T-helper 1 cell treated with Interleukin-12 subunit alpha and Interleukin-12 subunit beta and Interleukin-4 antibody, amounts not matched to agents 30 μg/mL and 1 μg/mL, for 36 hours (primary cell): Measurements from ENCODE around the gene PRKAG2.

Experiments
- H3K27ac Mint-ChIP-seq: one replicate; pipeline ENCODE4 v1.8.0; 2021; ENCODE audit warnings: mild to moderate bottlenecking, mixed read lengths
- H3K27me3 Mint-ChIP-seq: one replicate; pipeline ENCODE4 v1.8.0; 2021; ENCODE audit warnings: low read depth, mixed read lengths
- H3K36me3 Mint-ChIP-seq: one replicate; pipeline ENCODE4 v1.8.0; 2021; ENCODE audit warnings: low read depth, mixed read lengths
- H3K4me1 Mint-ChIP-seq: one replicate; pipeline ENCODE4 v1.8.0; 2021; ENCODE audit warnings: low read depth, mixed read lengths
- H3K4me3 Mint-ChIP-seq: one replicate; pipeline ENCODE4 v1.8.0; 2021; ENCODE audit warnings: mild to moderate bottlenecking, moderate library complexity, mixed read lengths
- H3K9me3 Mint-ChIP-seq: one replicate; pipeline ENCODE4 v1.8.0; 2021; ENCODE audit warnings: mixed read lengths

Gene PRKAG2

DNA sequence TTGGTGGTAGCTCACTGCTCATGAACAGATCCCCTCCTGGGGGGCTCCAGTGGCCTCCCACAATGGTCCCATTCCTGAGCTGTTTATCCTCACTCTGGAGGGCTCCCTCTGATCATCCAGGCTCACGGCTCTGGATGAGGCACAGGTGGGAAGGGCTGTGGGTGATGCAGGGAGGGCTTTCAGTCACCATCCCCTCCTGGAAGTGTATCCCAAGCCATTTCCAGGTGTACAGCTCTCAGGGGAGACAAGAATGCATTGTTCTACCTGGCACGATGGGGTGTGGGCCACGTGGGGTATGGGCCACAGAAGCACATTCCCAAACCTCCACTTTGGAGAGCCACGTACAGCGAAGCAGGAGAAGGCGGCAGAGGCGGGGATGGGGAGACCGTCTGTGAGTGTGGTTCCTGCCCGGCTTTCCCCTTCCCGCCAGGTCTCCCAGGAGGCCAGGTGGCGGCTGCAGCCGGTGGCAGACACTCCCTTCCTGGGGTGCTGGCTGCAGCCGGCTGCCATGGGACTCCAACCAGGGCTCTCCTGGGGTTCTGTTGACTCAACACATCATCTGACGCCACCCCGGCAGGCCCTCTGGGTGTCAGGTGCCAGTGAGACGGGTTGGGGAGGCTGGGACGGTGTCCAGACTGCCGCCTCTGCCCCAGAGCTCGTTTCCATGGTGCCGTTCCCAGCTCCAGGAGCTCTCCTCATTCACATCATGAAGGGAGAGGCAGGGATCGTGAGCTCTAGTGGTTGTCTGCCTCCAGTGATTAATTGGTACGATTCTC lies 187.5 kb downstream of the PRKAG2 start:
- Mint-ChIP-seq H3K9me3 (no peaks in the 10 kb centered on the region), H3K4me3 (no peak overlapping the region), H3K4me1 (no peaks in the 10 kb centered on the region), H3K27ac (no peak overlapping the region), H3K27me3 (no peaks in the 10 kb centered on the region), H3K36me3 (no peaks in the 10 kb centered on the region)

- no peaks in the 10 kb centered on the region for H3K4me1 Mint-ChIP-seq
- H3K36me3 Mint-ChIP-seq = no peaks in the 10 kb centered on the region
- H3K9me3 Mint-ChIP-seq = no peaks in the 10 kb centered on the region
- no peak overlapping the region for H3K27ac Mint-ChIP-seq
- no peaks in the 10 kb centered on the region for H3K27me3 Mint-ChIP-seq
- no peak overlapping the region for H3K4me3 Mint-ChIP-seq
These were observed 188.6 kb downstream of the PRKAG2 start for GRCh38 chr7:151688236-151688780.

GRCh38 chr7:151687523-151688235 lies 189.2 kb downstream of the PRKAG2 start:
- no peak overlapping the region for H3K4me3 Mint-ChIP-seq
- no peaks in the 10 kb centered on the region for H3K4me1 Mint-ChIP-seq
- H3K9me3 Mint-ChIP-seq = no peaks in the 10 kb centered on the region
- no peak overlapping the region for H3K27ac Mint-ChIP-seq
- no peaks in the 10 kb centered on the region for H3K27me3 Mint-ChIP-seq
- H3K36me3 Mint-ChIP-seq = no peaks in the 10 kb centered on the region

DNA sequence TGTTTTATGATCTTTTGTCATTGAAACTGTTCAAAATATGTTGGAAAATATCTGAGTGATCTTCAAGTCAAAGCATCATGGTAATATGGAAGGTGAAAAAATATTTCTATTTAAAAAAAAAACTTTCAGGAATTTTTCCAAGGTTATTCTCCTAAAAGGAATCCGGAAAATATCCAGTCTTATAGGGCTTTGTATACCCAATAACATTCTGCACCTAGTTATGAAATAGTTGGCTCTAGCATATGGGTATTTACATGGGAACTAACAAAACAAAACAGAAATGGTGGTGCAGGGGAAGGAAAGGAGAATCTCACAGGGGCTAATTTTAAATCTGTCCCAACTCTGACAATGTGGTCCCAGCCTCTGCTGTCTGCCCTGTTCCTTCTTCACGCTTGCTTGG lies 190.1 kb downstream of the PRKAG2 start:
- H3K9me3 Mint-ChIP-seq = no peaks in the 10 kb centered on the region
- H3K27me3 Mint-ChIP-seq = no peaks in the 10 kb centered on the region
- no peak overlapping the region for H3K27ac Mint-ChIP-seq
- no peaks in the 10 kb centered on the region for H3K4me1 Mint-ChIP-seq
- no peaks in the 10 kb centered on the region for H3K36me3 Mint-ChIP-seq
- H3K4me3 Mint-ChIP-seq = no peak overlapping the region

- Mint-ChIP-seq H3K9me3 (no peaks in the 10 kb centered on the region), H3K27ac (no peak overlapping the region), H3K4me1 (no peaks in the 10 kb centered on the region), H3K36me3 (no peaks in the 10 kb centered on the region), H3K4me3 (no peak overlapping the region), H3K27me3 (no peaks in the 10 kb centered on the region)
These were observed 190.7 kb downstream of the PRKAG2 start for GRCh38 chr7:151686016-151686766.

DNA sequence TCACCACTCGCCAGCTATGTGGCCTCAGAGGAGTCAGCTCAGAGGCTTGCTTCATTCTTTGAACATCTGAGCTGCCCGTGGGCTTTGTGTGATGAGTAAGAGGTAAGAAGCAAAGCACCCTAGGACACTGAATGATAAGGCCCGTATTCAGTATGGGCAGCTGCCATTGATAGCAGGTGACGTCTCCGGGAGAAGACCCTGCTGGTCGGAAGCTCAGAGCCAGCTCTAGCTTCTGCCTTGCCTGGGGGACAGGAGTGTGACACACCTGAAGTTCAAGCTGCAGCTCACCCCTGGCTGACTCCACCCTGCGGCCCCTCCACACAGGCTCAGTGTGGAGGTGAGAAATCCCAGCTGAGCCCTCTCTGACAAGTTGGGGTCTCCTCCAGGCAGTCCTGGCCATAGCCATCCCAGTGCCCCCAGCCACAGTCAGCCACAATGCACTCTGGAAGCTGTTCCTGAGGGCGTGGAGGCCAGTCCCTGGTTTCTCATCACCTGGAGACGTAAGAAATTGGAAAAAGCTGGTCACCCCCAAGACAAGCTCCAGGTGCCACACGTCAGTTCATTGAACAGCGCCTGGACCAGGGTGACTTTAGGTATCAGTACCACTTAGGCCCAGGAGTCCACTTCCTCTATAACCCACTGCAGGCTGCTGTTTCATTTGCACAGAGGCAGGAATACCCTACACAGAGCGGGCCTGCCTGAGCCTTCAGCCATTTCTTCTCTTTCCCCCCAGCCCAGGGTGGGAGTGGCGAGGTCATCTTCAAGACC lies 192.3 kb downstream of the PRKAG2 start:
- no peak overlapping the region for H3K27ac Mint-ChIP-seq
- no peaks in the 10 kb centered on the region for H3K36me3 Mint-ChIP-seq
- H3K4me1 Mint-ChIP-seq = no peaks in the 10 kb centered on the region
- no peaks in the 10 kb centered on the region for H3K9me3 Mint-ChIP-seq
- H3K27me3 Mint-ChIP-seq = no peaks in the 10 kb centered on the region
- no peak overlapping the region for H3K4me3 Mint-ChIP-seq

DNA sequence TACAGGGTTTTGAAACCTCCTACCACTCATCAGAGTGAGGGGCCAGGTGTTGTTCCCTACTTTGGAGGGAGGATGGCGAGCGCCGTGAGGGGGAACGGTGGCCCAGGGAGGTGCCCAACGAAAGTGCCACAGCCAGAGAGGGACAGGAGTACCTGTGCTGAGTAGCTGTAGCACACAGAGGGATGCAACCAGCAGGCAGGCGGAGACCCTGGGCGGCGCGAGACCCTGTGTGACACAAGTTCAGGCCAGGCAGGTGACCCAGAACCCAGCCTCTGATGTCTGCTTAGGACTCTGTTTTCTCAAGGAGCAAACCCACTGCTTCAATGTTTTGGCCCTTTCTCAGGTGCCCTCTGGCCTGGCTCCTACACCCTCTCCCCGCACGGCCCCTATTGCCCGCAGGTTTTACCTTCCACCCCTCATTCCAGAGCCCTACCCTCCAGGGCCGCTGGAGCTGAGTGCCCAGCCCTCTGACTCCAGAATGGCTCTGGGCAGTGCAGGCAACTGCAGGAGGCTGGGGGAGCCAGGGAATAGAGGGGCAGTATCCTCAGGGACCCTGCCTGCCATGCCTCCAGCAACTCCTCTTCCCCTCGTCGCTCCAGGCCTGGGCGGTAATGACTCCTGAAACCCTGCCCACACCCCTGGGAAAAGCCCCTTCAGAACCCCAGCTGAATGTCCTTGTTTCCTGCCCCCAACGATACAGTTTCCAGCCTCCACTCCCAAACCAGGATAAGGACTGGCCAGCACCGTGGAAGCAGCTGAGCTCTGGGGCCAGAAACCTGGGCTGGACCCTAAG lies 193.1 kb downstream of the PRKAG2 start:
- Mint-ChIP-seq H3K27ac (no peak overlapping the region), H3K27me3 (no peaks in the 10 kb centered on the region), H3K4me1 (peaks cover under 1% of the 10 kb centered on the region), H3K9me3 (no peaks in the 10 kb centered on the region), H3K36me3 (no peaks in the 10 kb centered on the region), H3K4me3 (no peak overlapping the region)

GRCh38 chr7:151682831-151683614 lies 193.9 kb downstream of the PRKAG2 start:
- Mint-ChIP-seq H3K9me3 (no peaks in the 10 kb centered on the region), H3K4me1 (peaks cover 5% of the 10 kb centered on the region), H3K27ac (no peak overlapping the region), H3K36me3 (no peaks in the 10 kb centered on the region), H3K27me3 (no peaks in the 10 kb centered on the region), H3K4me3 (no peak overlapping the region)

DNA sequence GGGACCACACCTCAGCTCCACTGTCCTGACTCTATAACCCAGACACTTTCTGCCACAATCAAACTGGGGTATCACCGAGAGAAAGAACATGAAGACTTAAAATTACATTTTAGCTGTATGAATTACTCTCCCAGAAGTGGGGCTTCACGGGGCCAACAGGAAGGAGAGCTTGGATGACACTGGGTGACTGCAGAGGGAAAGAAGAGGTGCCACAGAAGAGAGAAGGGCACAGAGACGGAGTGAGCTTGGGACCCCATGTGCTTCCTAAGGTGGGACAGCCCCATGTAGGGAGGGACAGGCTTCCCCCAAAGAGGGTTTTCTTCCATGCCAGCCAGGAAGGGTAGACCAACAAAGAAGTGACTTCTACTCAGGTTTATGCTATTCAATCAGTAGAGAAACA lies 195.2 kb downstream of the PRKAG2 start:
- Mint-ChIP-seq H3K27ac (no peak overlapping the region), H3K9me3 (no peaks in the 10 kb centered on the region), H3K4me1 (peaks cover 6% of the 10 kb centered on the region), H3K27me3 (no peaks in the 10 kb centered on the region), H3K36me3 (no peaks in the 10 kb centered on the region), H3K4me3 (no peak overlapping the region)

- peaks cover 6% of the 10 kb centered on the region for H3K4me1 Mint-ChIP-seq
- H3K27ac Mint-ChIP-seq = no peak overlapping the region
- H3K27me3 Mint-ChIP-seq = no peaks in the 10 kb centered on the region
- no peaks in the 10 kb centered on the region for H3K9me3 Mint-ChIP-seq
- no peak overlapping the region for H3K4me3 Mint-ChIP-seq
- H3K36me3 Mint-ChIP-seq = no peaks in the 10 kb centered on the region
These were observed 196.1 kb downstream of the PRKAG2 start for GRCh38 chr7:151680810-151681209.

DNA sequence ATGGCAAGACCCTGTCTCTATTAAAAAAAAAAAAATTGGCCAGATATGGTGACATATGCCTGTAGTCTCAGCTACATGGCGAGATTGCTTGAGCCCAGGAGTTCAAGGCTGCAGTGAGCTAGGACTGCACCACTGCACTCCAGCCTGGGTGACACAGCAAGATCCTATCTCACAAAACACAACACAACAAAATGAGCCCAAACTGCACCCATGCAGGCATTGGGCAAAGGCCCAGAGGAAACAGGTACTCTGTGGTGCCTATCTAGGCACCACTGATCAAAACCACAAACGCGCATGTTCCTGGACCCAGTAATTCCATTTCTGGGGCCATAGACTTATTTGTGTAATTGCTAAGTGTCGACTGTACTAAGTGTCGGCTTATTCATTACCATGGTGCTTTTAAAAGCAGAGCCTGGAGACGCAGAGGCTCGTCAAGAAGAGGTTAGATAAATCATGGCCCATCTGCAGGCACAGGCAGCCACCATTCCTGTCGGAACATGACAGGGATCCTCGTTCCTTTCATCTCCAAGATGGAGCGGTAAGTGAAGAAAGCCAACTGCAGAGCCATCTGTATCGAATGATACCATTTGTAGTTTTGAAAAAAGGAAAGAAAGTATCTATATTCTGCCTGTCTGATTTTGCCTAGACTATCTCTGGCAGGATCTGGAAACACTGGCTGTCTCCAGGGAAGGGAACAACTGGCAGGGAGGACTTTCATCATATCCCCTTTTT lies 196.9 kb downstream of the PRKAG2 start:
- H3K4me3 Mint-ChIP-seq = no peak overlapping the region
- H3K27me3 Mint-ChIP-seq = no peaks in the 10 kb centered on the region
- H3K9me3 Mint-ChIP-seq = no peaks in the 10 kb centered on the region
- peaks cover 6% of the 10 kb centered on the region for H3K4me1 Mint-ChIP-seq
- no peaks in the 10 kb centered on the region for H3K36me3 Mint-ChIP-seq
- H3K27ac Mint-ChIP-seq = no peak overlapping the region

GRCh38 chr7:151679071-151679708 lies 197.7 kb downstream of the PRKAG2 start:
- H3K4me1 Mint-ChIP-seq = peaks cover 6% of the 10 kb centered on the region
- no peak overlapping the region for H3K27ac Mint-ChIP-seq
- no peak overlapping the region for H3K4me3 Mint-ChIP-seq
- H3K27me3 Mint-ChIP-seq = no peaks in the 10 kb centered on the region
- H3K9me3 Mint-ChIP-seq = no peaks in the 10 kb centered on the region
- H3K36me3 Mint-ChIP-seq = no peaks in the 10 kb centered on the region
